H1 (cell line): ENCODE results near the gene MIGA1. TPM values are rescaled to one million over a fixed set of nuclear protein-coding genes. Genes with fewer than 3 reads are reported as not detected.

ENCODE experiments used
- CTCF ChIA-PET: fragments of 300-600 bp; sonication (Branson Sonifier 250); formaldehyde crosslinking; loops from one replicate; lab custom pipeline; 2021; ENCODE audit not compliant: partially characterized antibody; lab: Charles Lee
- POLR2A ChIA-PET: fragments of 300-600 bp; sonication (Branson Sonifier 250); formaldehyde crosslinking; loops from one replicate; lab custom pipeline; 2021; ENCODE audit warnings: inconsistent platforms; ENCODE audit not compliant: partially characterized antibody; lab: Charles Lee
- DNase-seq, 2 experiments: peaks; one replicate each; pipeline versions ENCODE4 v3.0.0 to v3.0.0-alpha.2; 2010 to 2022; ENCODE audit warnings: low spot score in 2 of 2, low read depth in 1 of 2, mixed read lengths in 1 of 2
- FAIRE-seq: peaks from 2 replicates; lab custom pipeline; 2011; peaks lifted over from hg19 to GRCh38; lab: Jason Lieb, UNC
- H2AFZ ChIP-seq: 2 replicates; pipeline ENCODE4 v1.8.1; 2012; ENCODE audit warnings: low read length, inconsistent platforms
- H2AK5ac ChIP-seq: 2 replicates; pipeline ENCODE4 v1.6.1; 2013; ENCODE audit warnings: low read depth, low read length
- H2BK120ac ChIP-seq: replicated peaks from 2 replicates; pipeline ENCODE3; 2013; ENCODE audit warnings: low read depth, low read length, inconsistent platforms
- H2BK12ac ChIP-seq: 2 replicates; pipeline ENCODE4 v1.6.1; 2013; ENCODE audit warnings: low read depth, low read length
- H2BK15ac ChIP-seq: 2 replicates; pipeline ENCODE4 v1.6.1; 2013; ENCODE audit warnings: low read length
- H2BK20ac ChIP-seq: 2 replicates; pipeline ENCODE4 v1.6.1; 2013; ENCODE audit warnings: low read length
- H2BK5ac ChIP-seq: 2 replicates; pipeline ENCODE4 v1.6.1; 2013; ENCODE audit warnings: low read depth, low read length
- H3K14ac ChIP-seq: 2 replicates; pipeline ENCODE4 v1.6.1; 2013; ENCODE audit warnings: inconsistent platforms; ENCODE audit not compliant: insufficient read length
- H3K18ac ChIP-seq: 2 replicates; pipeline ENCODE4 v1.6.1; 2013; ENCODE audit warnings: low read length; ENCODE audit errors: extremely low read depth
- H3K23ac ChIP-seq: 2 replicates; pipeline ENCODE4 v1.6.1; 2013; ENCODE audit warnings: inconsistent platforms; ENCODE audit not compliant: insufficient read length
- H3K23me2 ChIP-seq: 2 replicates; pipeline ENCODE4 v1.6.1; 2013; ENCODE audit warnings: low read depth, low read length
- H3K27ac ChIP-seq: 2 replicates; pipeline ENCODE4 v1.6.1; 2011; ENCODE audit warnings: low read depth, low read length, inconsistent platforms
- H3K27me3 ChIP-seq, 4 experiments: replicated peaks in 1 of 4; 1 replicate in 1 of 4; 2 replicates in 3 of 4; pipeline versions ENCODE4 v1.6.1 to v1.8.1; 2011 to 2013; ENCODE audit warnings: low read length in 3 of 4, mild to moderate bottlenecking in 3 of 4, inconsistent platforms in 2 of 4, mixed read lengths in 2 of 4, moderate library complexity in 1 of 4; ENCODE audit not compliant: control insufficient read depth in 3 of 4, insufficient read depth in 3 of 4; ENCODE audit errors: extremely low read depth in 1 of 4
- H3K36me3 ChIP-seq, 4 experiments: 2 replicates each; pipeline versions ENCODE4 v1.6.1 to v1.8.1; 2011 to 2013; ENCODE audit warnings: mild to moderate bottlenecking in 4 of 4, low read length in 3 of 4, moderate library complexity in 2 of 4, control low read depth in 1 of 4, inconsistent platforms in 1 of 4; ENCODE audit not compliant: insufficient read depth in 4 of 4, control insufficient read depth in 2 of 4
- H3K4ac ChIP-seq: replicated peaks from 2 replicates; pipeline ENCODE3; 2013; ENCODE audit warnings: low read length, low read depth, mixed read lengths, inconsistent platforms; ENCODE audit not compliant: insufficient read length
- H3K4me1 ChIP-seq, 4 experiments: replicated peaks in 1 of 4; 1 replicate in 1 of 4; 2 replicates in 3 of 4; pipeline versions ENCODE4 v1.6.1 to v1.8.1; 2011 to 2013; ENCODE audit warnings: low read length in 3 of 4, inconsistent platforms in 2 of 4, mixed read lengths in 1 of 4; ENCODE audit not compliant: insufficient read depth in 4 of 4, control insufficient read depth in 3 of 4
- H3K4me2 ChIP-seq, 2 experiments: 2 replicates each; pipeline versions ENCODE4 v1.6.1 to v1.8.1; 2011 to 2013; ENCODE audit warnings: low read depth in 2 of 2, low read length in 2 of 2, control low read depth in 1 of 2, inconsistent platforms in 1 of 2, mild to moderate bottlenecking in 1 of 2; ENCODE audit not compliant: insufficient read depth in 1 of 2
- H3K4me3 ChIP-seq, 4 experiments: fragments of 200-600, 300-600 bp in 1 of 4; sonication (generic), shearing (Covaris generic), sonication (Bioruptor Twin) in 1 of 4; 2 replicates each; pipeline versions ENCODE4 v1.5.1 to v1.8.1; 2011 to 2016; ENCODE audit warnings: low read length in 4 of 4, low read depth in 3 of 4, control low read depth in 2 of 4, inconsistent platforms in 2 of 4, mild to moderate bottlenecking in 2 of 4, mixed read lengths in 1 of 4, moderate library complexity in 1 of 4; ENCODE audit not compliant: insufficient read depth in 2 of 4; ENCODE audit errors: extremely low read depth in 1 of 4
- H3K56ac ChIP-seq: replicated peaks from 2 replicates; pipeline ENCODE3; 2013; ENCODE audit warnings: low read depth, mild to moderate bottlenecking, mixed read lengths, low read length, inconsistent platforms; ENCODE audit not compliant: insufficient read length
- H3K79me1 ChIP-seq: 2 replicates; pipeline ENCODE4 v1.6.1; 2013; ENCODE audit warnings: low read depth, low read length, control low read depth
- H3K79me2 ChIP-seq, 2 experiments: 2 replicates each; pipeline versions ENCODE4 v1.6.1 to v1.8.1; 2012 to 2013; ENCODE audit warnings: low read length in 2 of 2, mild to moderate bottlenecking in 2 of 2, inconsistent platforms in 1 of 2; ENCODE audit not compliant: insufficient read depth in 2 of 2, control insufficient read depth in 1 of 2
- H3K9ac ChIP-seq, 4 experiments: replicated peaks in 1 of 4; 1 replicate in 1 of 4; 2 replicates in 3 of 4; pipeline versions ENCODE4 v1.6.1 to v1.8.1; 2011 to 2013; ENCODE audit warnings: low read depth in 3 of 4, low read length in 3 of 4, control low read depth in 2 of 4, mild to moderate bottlenecking in 2 of 4, moderate library complexity in 2 of 4, inconsistent platforms in 1 of 4; ENCODE audit errors: extremely low read depth in 1 of 4
- H3K9me3 ChIP-seq, 2 experiments: 2 replicates each; pipeline versions ENCODE4 v1.6.1 to v1.8.1; 2012 to 2013; ENCODE audit warnings: mild to moderate bottlenecking in 2 of 2, moderate library complexity in 2 of 2, control low read depth in 1 of 2, inconsistent platforms in 1 of 2, low read depth in 1 of 2, low read length in 1 of 2, mixed read lengths in 1 of 2; ENCODE audit not compliant: insufficient read depth in 2 of 2
- H4K20me1 ChIP-seq, 2 experiments: replicated peaks in 1 of 2; 2 replicates each; pipeline versions ENCODE3 to v1.8.1; 2011 to 2013; ENCODE audit warnings: inconsistent platforms in 2 of 2, low read length in 2 of 2, mild to moderate bottlenecking in 1 of 2; ENCODE audit not compliant: insufficient read depth in 2 of 2, control insufficient read depth in 1 of 2
- H4K5ac ChIP-seq: 2 replicates; pipeline ENCODE4 v1.6.1; 2013; ENCODE audit warnings: low read length, low read depth, mixed read lengths, inconsistent platforms; ENCODE audit not compliant: insufficient read length
- H4K8ac ChIP-seq: 2 replicates; pipeline ENCODE4 v1.8.0; 2013; ENCODE audit warnings: mild to moderate bottlenecking, moderate library complexity, low read length, inconsistent platforms; ENCODE audit not compliant: insufficient read depth; ENCODE audit errors: extremely low read depth
- H4K91ac ChIP-seq: replicated peaks from 2 replicates; pipeline ENCODE3; 2013; ENCODE audit warnings: low read length, mixed read lengths, inconsistent platforms; ENCODE audit not compliant: insufficient read length
- RFX5 ChIP-seq: IDR thresholded peaks from 2 replicates; pipeline ENCODE4 v1.6.1; 2011; ENCODE audit warnings: low read depth, low read length, improper control_type of control experiment, borderline replicate concordance
- SUZ12 ChIP-seq: fragments of 200-600 bp; sonication (generic); IDR thresholded peaks from 2 replicates; pipeline ENCODE4 v1.6.1; 2012; ENCODE audit warnings: mild to moderate bottlenecking, inconsistent platforms, low read length, moderate library complexity, mixed read lengths
- WGBS, 2 experiments: shearing (Covaris generic) in 1 of 2; methylation state at CpG; one replicate each; pipeline versions ENCODE4 v1.1.6 to v1.1.7; 2013 to 2015; ENCODE audit warnings: low lambda C conversion rate in 2 of 2, mixed read lengths in 2 of 2, inconsistent platforms in 1 of 2, low coverage in 1 of 2, missing lambda C conversion rate in 1 of 2; ENCODE audit not compliant: insufficient replicate concordance in 2 of 2, insufficient coverage in 1 of 2, insufficient read length in 1 of 2; ENCODE audit errors: extremely low coverage in 1 of 2, missing lambda C conversion rate in 1 of 2; 5-methylcytosine and 5-hydroxymethylcytosine counted together
- polyA plus RNA-seq, 7 experiments: library from polyadenylated mRNA; depleted of rRNA in 3 of 7; stranded (reverse) in 5 of 7; unstranded in 2 of 7; fragments of >200 nt in 5 of 7; fragments of 200-250 nt in 2 of 7; gene quantifications; 1 replicate in 5 of 7; 2 replicates in 1 of 7; 4 replicates in 1 of 7; pipeline versions ENCODE4 v1.2.1 to v1.2.3, GENCODE V29; 2011 to 2013; ENCODE audit warnings: missing spikeins in 2 of 7, mixed read lengths in 2 of 7
- total RNA-seq: library from RNA; stranded (reverse); fragmentation: NEBNext Ultra II Directional; extraction: Animal tissue kit (Norgen Biotek cat#: 25700); gene quantifications from 2 replicates; pipeline ENCODE4 v1.2.1, GENCODE V29; 2021

Gene MIGA1
- total and polyA plus RNA-seq, 2 of the 8 experiments (the other 6 are each of a cell fraction or from before 2014, with no cell fraction given): 0.95 to 7.0 TPM

GRCh38 chr1:77846966-77847365 is 67.5 kb downstream of the MIGA1 start:
- no peak overlapping the region for H2BK12ac ChIP-seq
- H3K4me3 ChIP-seq: no peak overlapping the region
- DNase-seq: no peak
- no peak overlapping the region for H4K91ac ChIP-seq
- no peaks in the 10 kb centered on the region for H4K20me1 ChIP-seq
- no peak overlapping the region for H3K56ac ChIP-seq
- H2AK5ac ChIP-seq: no peak overlapping the region
- no peaks in the 10 kb centered on the region for H3K9me3 ChIP-seq
- H2BK5ac ChIP-seq: no peak overlapping the region
- H3K79me2 ChIP-seq: no peaks in the 10 kb centered on the region
- no peak overlapping the region for H3K4me2 ChIP-seq
- H3K18ac ChIP-seq: no peak overlapping the region
- H3K9ac ChIP-seq: no peak overlapping the region
- H3K27ac ChIP-seq: no peak overlapping the region
- H3K14ac ChIP-seq: no peak overlapping the region
- H2BK20ac ChIP-seq: no peak overlapping the region
- no peak overlapping the region for H2BK120ac ChIP-seq
- FAIRE-seq: no peak
- H3K36me3 ChIP-seq: no peaks in the 10 kb centered on the region
- ChIA-PET CTCF (no interaction called here), POLR2A (interaction anchor here (1.2 kb wide), 1 partner anchor 12 kb away, joined by 3 read pairs; no protein-coding TSS in a partner anchor)
- H4K8ac ChIP-seq: no peak overlapping the region
- TF ChIP-seq SUZ12 (no peak), RFX5 (no peak)
- no peaks in the 10 kb centered on the region for H3K27me3 ChIP-seq
- no peaks in the 10 kb centered on the region for H3K23me2 ChIP-seq
- H3K4ac ChIP-seq: no peak overlapping the region
- no peaks in the 10 kb centered on the region for H3K4me1 ChIP-seq
- no peak overlapping the region for H2AFZ ChIP-seq
- H3K79me1 ChIP-seq: no peaks in the 10 kb centered on the region
- H3K23ac ChIP-seq: no peak overlapping the region
- H4K5ac ChIP-seq: no peak overlapping the region
- 93% methylated on average over 3 of the region's 3 CpGs; no CpG with 5 or more reads in 1 of the 2 experiments for WGBS, 2 experiments
- no peak overlapping the region for H2BK15ac ChIP-seq
